ENCODE data around the gene ZFHX2. TPM values are rescaled to one million over a fixed set of nuclear protein-coding genes. Genes with fewer than 3 reads are reported as not detected.

The ZFHX2 gene
- total and polyA plus RNA-seq, 2 of the 13 experiments (the other 11 are each of a cell fraction or from before 2014, with no cell fraction given) = 0.17 to 0.44 TPM

DNA sequence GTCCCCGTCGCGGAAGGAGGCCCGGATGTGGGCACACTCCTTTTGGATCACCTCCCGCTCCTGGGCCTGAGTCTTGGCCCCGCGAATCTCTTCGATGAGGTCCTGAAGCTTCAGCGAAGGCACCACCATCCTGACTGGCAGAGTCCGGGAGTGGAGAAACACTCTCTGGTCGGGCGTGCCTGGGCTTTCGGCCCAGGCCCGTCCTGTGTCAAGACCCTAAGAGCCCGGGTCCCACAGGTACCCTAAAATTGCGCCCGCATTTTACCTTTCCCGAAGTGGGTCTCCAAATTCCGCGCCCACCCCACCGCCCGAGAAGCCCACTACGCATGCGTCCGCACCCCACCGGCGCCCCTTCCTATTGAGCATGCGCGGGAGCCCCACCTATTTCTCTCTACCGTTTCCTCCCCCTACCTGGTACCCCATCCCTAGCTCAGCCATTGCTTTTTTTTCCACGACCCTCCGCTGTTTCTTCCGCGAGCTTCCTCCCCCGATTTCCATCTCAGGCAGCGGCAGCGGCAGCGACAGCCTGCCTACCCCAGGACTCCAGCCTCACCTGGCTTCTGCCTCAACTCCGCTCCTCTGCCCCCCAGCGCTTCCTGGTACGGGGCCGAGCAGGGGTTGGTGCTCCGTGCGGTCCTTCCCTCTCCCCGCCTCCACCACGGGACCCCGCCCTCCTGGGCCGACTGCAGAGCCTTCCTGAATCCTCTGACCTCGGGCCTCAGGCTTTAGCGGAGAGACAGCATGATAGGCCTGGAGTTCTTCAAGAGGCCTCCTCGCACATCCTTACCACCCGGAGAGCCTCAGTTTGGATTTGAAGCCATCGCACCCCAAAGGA is 15.8 kb upstream of the ZFHX2 start, which contains the start of gene AP1G2 (continued):
- TF ChIP-seq, protein P1, sequence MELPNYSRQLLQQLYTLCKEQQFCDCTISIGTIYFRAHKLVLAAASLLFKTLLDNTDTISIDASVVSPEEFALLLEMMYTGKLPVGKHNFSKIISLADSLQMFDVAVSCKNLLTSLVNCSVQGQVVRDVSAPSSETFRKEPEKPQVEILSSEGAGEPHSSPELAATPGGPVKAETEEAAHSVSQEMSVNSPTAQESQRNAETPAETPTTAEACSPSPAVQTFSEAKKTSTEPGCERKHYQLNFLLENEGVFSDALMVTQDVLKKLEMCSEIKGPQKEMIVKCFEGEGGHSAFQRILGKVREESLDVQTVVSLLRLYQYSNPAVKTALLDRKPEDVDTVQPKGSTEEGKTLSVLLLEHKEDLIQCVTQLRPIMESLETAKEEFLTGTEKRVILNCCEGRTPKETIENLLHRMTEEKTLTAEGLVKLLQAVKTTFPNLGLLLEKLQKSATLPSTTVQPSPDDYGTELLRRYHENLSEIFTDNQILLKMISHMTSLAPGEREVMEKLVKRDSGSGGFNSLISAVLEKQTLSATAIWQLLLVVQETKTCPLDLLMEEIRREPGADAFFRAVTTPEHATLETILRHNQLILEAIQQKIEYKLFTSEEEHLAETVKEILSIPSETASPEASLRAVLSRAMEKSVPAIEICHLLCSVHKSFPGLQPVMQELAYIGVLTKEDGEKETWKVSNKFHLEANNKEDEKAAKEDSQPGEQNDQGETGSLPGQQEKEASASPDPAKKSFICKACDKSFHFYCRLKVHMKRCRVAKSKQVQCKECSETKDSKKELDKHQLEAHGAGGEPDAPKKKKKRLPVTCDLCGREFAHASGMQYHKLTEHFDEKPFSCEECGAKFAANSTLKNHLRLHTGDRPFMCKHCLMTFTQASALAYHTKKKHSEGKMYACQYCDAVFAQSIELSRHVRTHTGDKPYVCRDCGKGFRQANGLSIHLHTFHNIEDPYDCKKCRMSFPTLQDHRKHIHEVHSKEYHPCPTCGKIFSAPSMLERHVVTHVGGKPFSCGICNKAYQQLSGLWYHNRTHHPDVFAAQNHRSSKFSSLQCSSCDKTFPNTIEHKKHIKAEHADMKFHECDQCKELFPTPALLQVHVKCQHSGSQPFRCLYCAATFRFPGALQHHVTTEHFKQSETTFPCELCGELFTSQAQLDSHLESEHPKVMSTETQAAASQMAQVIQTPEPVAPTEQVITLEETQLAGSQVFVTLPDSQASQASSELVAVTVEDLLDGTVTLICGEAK (IDR thresholded peaks at IDR 0.05) = no peak
- TF ChIP-seq, protein P1 (CRISPR knock-in tag; IDR thresholded peaks at IDR 0.05) = no peak; the same call in none of the 2 replicates
- TF ChIP-seq CENPT (CRISPR knock-in tag; IDR thresholded peaks at IDR 0.05; ENCODE audit: low read depth) (no peak; the same call in 1 of the 2 replicates), FOXM1 (CRISPR knock-in tag; IDR thresholded peaks at IDR 0.05) (no peak), ZNF292 (CRISPR knock-in tag; IDR thresholded peaks at IDR 0.05; ENCODE audit: borderline replicate concordance, low read depth) (peak; percentile 76; the same call in 1 of the 2 replicates), GABPA (IDR thresholded peaks at IDR 0.05; ENCODE audit: low read depth, low read length) (no peak), GABPA (CRISPR knock-in tag; IDR thresholded peaks at IDR 0.05; ENCODE audit: low read depth) (no peak), ZNF850 (CRISPR knock-in tag; conservative IDR thresholded peaks at IDR 0.05) (no peak), STAG1 (CRISPR knock-in tag; IDR thresholded peaks at IDR 0.05) (no peak; the same call in 1 of the 2 replicates), SIX4 (CRISPR knock-in tag; IDR thresholded peaks at IDR 0.05) (peak; percentile 74; the same call in 1 of the 2 replicates), GTF2F1 (IDR thresholded peaks at IDR 0.05; ENCODE audit: low read length) (no peak), ZNF317 (CRISPR knock-in tag; IDR thresholded peaks at IDR 0.05) (peak; percentile 78; the same call in 1 of the 2 replicates), ZNF878 (CRISPR knock-in tag; IDR thresholded peaks at IDR 0.05) (no peak), PHF20 (CRISPR knock-in tag; IDR thresholded peaks at IDR 0.05) (peak; percentile 91)
- TF ChIP-seq, protein P2, sequence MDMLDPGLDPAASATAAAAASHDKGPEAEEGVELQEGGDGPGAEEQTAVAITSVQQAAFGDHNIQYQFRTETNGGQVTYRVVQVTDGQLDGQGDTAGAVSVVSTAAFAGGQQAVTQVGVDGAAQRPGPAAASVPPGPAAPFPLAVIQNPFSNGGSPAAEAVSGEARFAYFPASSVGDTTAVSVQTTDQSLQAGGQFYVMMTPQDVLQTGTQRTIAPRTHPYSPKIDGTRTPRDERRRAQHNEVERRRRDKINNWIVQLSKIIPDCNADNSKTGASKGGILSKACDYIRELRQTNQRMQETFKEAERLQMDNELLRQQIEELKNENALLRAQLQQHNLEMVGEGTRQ (IDR thresholded peaks at IDR 0.05; ENCODE audit: low read depth, low read length) = peak; percentile 32; the same call in 1 of the 2 replicates
- TF ChIP-seq, protein P2 (CRISPR knock-in tag; IDR thresholded peaks at IDR 0.05; ENCODE audit: borderline replicate concordance) = no peak
- TF ChIP-seq, protein P3, sequence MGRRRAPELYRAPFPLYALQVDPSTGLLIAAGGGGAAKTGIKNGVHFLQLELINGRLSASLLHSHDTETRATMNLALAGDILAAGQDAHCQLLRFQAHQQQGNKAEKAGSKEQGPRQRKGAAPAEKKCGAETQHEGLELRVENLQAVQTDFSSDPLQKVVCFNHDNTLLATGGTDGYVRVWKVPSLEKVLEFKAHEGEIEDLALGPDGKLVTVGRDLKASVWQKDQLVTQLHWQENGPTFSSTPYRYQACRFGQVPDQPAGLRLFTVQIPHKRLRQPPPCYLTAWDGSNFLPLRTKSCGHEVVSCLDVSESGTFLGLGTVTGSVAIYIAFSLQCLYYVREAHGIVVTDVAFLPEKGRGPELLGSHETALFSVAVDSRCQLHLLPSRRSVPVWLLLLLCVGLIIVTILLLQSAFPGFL (CRISPR knock-in tag; IDR thresholded peaks at IDR 0.05) = no peak; the same call in 1 of the 2 replicates

Data from HepG2 (cell line).